Osteocyte (in vitro differentiated cells): ENCODE measurements around the gene ABCC12. TPM values are rescaled to one million over a fixed set of nuclear protein-coding genes. Genes with fewer than 3 reads are reported as not detected.

Experiments used
- DNase-seq: peaks from one replicate; pipeline ENCODE4 v3.0.0; 2021; ENCODE audit warnings: mixed read lengths; ENCODE audit not compliant: unreplicated experiment; ENCODE audit errors: extremely low spot score
- H3K27ac Mint-ChIP-seq: one replicate; pipeline ENCODE4 v1.8.0; 2021; ENCODE audit warnings: mild to moderate bottlenecking, mixed read lengths; ENCODE audit not compliant: unreplicated experiment
- H3K27me3 Mint-ChIP-seq: one replicate; pipeline ENCODE4 v1.8.0; 2021; ENCODE audit warnings: mixed read lengths; ENCODE audit not compliant: unreplicated experiment
- H3K36me3 Mint-ChIP-seq: one replicate; pipeline ENCODE4 v1.8.0; 2021; ENCODE audit warnings: mixed read lengths; ENCODE audit not compliant: unreplicated experiment
- H3K4me1 Mint-ChIP-seq: one replicate; pipeline ENCODE4 v1.8.0; 2021; ENCODE audit warnings: mixed read lengths; ENCODE audit not compliant: unreplicated experiment
- H3K4me3 Mint-ChIP-seq: one replicate; pipeline ENCODE4 v1.8.0; 2021; ENCODE audit warnings: mild to moderate bottlenecking, moderate library complexity, mixed read lengths; ENCODE audit not compliant: unreplicated experiment
- H3K9me3 Mint-ChIP-seq: one replicate; pipeline ENCODE4 v1.8.0; 2021; ENCODE audit warnings: mixed read lengths; ENCODE audit not compliant: unreplicated experiment
- total RNA-seq: library from RNA; stranded (reverse); gene quantifications from 2 replicates; pipeline ENCODE4 v1.2.1, GENCODE V29; 2021
- TF ChIP-seq, protein P1 (sequence below): fragments of 200-600 bp; sonication (generic); IDR thresholded peaks from 2 replicates; pipeline ENCODE4 v1.5.0; 2021; ENCODE audit warnings: antibody characterized with exemption, mild to moderate bottlenecking, moderate library complexity

The ABCC12 gene
- total RNA-seq, 1 donor from 2014 or later = not detected

- H3K9me3 Mint-ChIP-seq = no peaks in the 10 kb centered on the region
- H3K27me3 Mint-ChIP-seq = peaks cover 4% of the 10 kb centered on the region
- H3K27ac Mint-ChIP-seq = peak overlapping the region; percentile 81
- peak overlapping the region; percentile 36 for H3K4me3 Mint-ChIP-seq
- peak; percentile 91 for DNase-seq
- H3K36me3 Mint-ChIP-seq = no peaks in the 10 kb centered on the region
- TF ChIP-seq, protein P1, sequence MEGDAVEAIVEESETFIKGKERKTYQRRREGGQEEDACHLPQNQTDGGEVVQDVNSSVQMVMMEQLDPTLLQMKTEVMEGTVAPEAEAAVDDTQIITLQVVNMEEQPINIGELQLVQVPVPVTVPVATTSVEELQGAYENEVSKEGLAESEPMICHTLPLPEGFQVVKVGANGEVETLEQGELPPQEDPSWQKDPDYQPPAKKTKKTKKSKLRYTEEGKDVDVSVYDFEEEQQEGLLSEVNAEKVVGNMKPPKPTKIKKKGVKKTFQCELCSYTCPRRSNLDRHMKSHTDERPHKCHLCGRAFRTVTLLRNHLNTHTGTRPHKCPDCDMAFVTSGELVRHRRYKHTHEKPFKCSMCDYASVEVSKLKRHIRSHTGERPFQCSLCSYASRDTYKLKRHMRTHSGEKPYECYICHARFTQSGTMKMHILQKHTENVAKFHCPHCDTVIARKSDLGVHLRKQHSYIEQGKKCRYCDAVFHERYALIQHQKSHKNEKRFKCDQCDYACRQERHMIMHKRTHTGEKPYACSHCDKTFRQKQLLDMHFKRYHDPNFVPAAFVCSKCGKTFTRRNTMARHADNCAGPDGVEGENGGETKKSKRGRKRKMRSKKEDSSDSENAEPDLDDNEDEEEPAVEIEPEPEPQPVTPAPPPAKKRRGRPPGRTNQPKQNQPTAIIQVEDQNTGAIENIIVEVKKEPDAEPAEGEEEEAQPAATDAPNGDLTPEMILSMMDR = peak; percentile 95
- H3K4me1 Mint-ChIP-seq = peaks cover 15% of the 10 kb centered on the region
Measured at GRCh38 chr16:48164907-48165715, 9.3 kb upstream of the ABCC12 start.

GRCh38 chr16:48162839-48163410 is 7.1 kb upstream of the ABCC12 start:
- H3K27me3 Mint-ChIP-seq = no peaks in the 10 kb centered on the region
- TF ChIP-seq, protein P1 = no peak
- H3K9me3 Mint-ChIP-seq = no peaks in the 10 kb centered on the region
- DNase-seq = no peak
- no peak overlapping the region for H3K4me3 Mint-ChIP-seq
- no peak overlapping the region for H3K27ac Mint-ChIP-seq
- H3K36me3 Mint-ChIP-seq = no peaks in the 10 kb centered on the region
- peaks cover 20% of the 10 kb centered on the region for H3K4me1 Mint-ChIP-seq

DNA sequence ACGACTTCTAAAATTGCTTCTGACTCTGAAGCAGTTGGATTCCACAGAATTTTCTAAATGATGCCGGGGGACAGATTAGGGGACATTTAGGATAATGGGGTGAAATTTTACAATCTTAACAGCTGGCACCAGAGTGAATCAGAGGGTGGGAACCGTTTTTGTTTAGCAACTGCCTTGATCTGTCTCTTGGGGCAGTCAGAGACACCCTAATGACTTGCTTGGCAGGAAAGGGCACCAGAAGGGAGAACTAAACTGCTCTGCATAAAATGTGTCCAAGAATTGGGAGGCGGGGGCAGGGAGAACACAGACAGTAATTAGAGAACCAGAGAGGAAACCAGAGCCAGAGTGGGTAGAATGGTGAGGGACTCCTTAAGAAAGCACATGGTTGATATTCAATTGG is 6.1 kb upstream of the ABCC12 start:
- no peak overlapping the region for H3K27ac Mint-ChIP-seq
- H3K9me3 Mint-ChIP-seq = no peaks in the 10 kb centered on the region
- H3K27me3 Mint-ChIP-seq = no peaks in the 10 kb centered on the region
- TF ChIP-seq, protein P1 = no peak
- DNase-seq = no peak
- peaks cover 20% of the 10 kb centered on the region for H3K4me1 Mint-ChIP-seq
- no peaks in the 10 kb centered on the region for H3K36me3 Mint-ChIP-seq
- no peak overlapping the region for H3K4me3 Mint-ChIP-seq

DNA sequence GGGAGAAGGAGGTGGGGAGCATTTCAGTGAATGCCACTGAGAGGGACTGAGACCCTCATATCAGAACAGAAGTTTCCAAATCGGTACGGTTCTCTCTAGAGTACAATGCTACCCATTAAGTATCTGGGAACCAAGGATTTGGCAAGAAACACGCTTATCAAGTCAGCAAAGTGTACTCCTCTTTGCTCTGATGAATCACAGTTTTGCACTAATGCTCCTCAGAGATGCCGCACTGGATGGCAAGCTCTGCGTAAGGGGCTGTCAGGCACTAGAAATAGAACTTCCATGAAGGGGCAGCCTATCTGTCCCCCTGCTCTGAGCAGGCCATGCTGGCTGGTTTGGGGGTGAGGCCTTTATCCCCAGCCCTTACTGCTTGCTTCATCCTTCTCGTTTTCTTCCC is 4.8 kb upstream of the ABCC12 start:
- TF ChIP-seq, protein P1 = no peak
- Mint-ChIP-seq H3K9me3 (no peaks in the 10 kb centered on the region), H3K27me3 (no peaks in the 10 kb centered on the region), H3K36me3 (no peaks in the 10 kb centered on the region), H3K4me3 (no peak overlapping the region), H3K4me1 (peaks cover 14% of the 10 kb centered on the region), H3K27ac (no peak overlapping the region)
- no peak for DNase-seq

DNA sequence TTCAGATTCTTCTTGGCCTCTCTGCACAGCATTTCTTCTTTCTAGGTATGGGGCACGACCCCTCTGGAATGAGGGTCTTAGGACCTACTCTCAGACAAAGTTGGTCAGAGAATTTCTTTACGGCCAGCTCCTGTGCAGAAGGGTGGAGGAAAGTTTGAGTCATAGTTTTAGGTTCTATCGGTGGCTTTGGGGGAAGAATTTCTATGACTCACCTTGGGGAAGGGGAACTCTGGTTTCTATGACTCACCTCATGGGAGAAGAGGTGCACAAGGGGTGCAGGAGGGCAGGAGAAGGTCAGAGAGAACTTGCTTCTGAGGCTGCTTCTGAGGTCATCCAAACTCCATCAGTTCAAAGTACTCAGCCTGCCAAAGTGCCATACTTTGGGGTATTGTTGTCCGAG is 2.5 kb upstream of the ABCC12 start:
- Mint-ChIP-seq H3K36me3 (no peaks in the 10 kb centered on the region), H3K4me3 (no peak overlapping the region), H3K4me1 (peaks cover 5% of the 10 kb centered on the region), H3K9me3 (no peaks in the 10 kb centered on the region), H3K27me3 (no peaks in the 10 kb centered on the region), H3K27ac (no peak overlapping the region)
- TF ChIP-seq, protein P1 = no peak
- DNase-seq = no peak
